Measurements from ENCODE around the gene SPATA9. TPM values are rescaled to one million over a fixed set of nuclear protein-coding genes. Genes with fewer than 3 reads are reported as not detected.

Gene SPATA9
- total RNA-seq, 2 donors from 2014 or later: 0.37 to 0.40 TPM

GRCh38 chr5:95686651-95687050 is 3.9 kb upstream of the SPATA9 start:
- Histone ChIP-seq H3K27ac (no peak overlapping the region), H3K9ac (ENCODE audit: low read depth in 2 of 2, low read length in 2 of 2) (no peak overlapping the region), H3K36me3 (no peaks in the 10 kb centered on the region), H3K9me3 (no peaks in the 10 kb centered on the region), H3K27me3 (no peaks in the 10 kb centered on the region), H3K4me3 (no peak overlapping the region), H3K4me1 (no peaks in the 10 kb centered on the region)
- TF ChIP-seq CTCF (IDR thresholded peaks at IDR 0.05): no peak
- DNase-seq: no peak
- intact Hi-C loops (cut with DNase I): no loop called here

GRCh38 chr5:95684361-95684760 is 1.6 kb upstream of the SPATA9 start:
- no peaks in the 10 kb centered on the region for H3K36me3 ChIP-seq
- H3K4me3 ChIP-seq: no peak overlapping the region
- H3K9me3 ChIP-seq: no peaks in the 10 kb centered on the region
- H3K4me1 ChIP-seq: no peaks in the 10 kb centered on the region
- H3K27ac ChIP-seq: no peak overlapping the region
- no peak overlapping the region for H3K9ac ChIP-seq (ENCODE audit: low read depth in 2 of 2, low read length in 2 of 2)
- intact Hi-C loops (cut with DNase I): no loop called here
- no peak for DNase-seq
- H3K27me3 ChIP-seq: no peaks in the 10 kb centered on the region
- TF ChIP-seq CTCF (IDR thresholded peaks at IDR 0.05): no peak

DNA sequence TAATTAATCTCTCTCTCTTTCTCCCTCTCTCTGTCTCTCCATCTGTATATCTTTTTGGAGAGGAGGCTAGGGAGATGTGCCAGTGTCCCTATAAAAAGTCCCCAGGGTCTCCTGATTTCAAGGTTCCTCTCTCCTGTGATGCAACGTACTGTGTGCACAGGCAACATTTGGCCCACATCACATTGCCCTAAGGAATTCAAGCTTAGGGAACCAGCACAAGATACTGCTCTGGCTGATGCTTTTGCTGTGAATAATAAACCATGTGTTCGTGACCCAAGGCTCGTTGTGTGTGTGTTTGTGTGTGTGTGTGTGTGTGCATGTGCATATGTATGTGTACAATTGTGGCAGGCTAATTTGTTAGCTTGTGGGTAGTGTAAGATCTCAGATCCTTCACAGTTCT is 9.7 kb downstream of the SPATA9 start:
- TF ChIP-seq CTCF (IDR thresholded peaks at IDR 0.05): no peak
- H3K27me3 ChIP-seq: no peaks in the 10 kb centered on the region
- H3K4me3 ChIP-seq: no peak overlapping the region
- DNase-seq: no peak
- no peak overlapping the region for H3K27ac ChIP-seq
- intact Hi-C loops (cut with DNase I): no loop called here
- no peaks in the 10 kb centered on the region for H3K9me3 ChIP-seq
- no peaks in the 10 kb centered on the region for H3K4me1 ChIP-seq
- H3K36me3 ChIP-seq: no peaks in the 10 kb centered on the region
- no peak overlapping the region for H3K9ac ChIP-seq (ENCODE audit: low read depth in 2 of 2, low read length in 2 of 2)

DNA sequence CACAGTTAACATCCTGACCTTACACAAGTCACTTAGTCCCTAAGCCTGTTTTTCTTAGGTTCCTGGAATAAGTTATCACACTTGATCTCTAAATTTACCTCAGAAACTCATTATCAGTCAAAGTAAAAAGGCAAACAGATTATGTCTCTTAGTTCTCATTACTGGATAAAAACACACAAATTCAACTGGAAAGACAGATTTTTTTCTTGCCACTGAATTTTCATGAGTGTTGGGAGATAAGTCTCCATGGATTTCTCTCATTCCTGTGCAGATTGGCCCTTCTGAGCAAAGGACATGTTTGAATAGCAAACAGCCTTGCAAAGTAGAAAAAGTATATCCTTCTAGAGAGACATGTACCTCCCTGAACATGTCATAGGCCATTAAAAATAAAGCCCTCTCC is 10.2 kb downstream of the SPATA9 start:
- Histone ChIP-seq H3K27ac (no peak overlapping the region), H3K9me3 (no peaks in the 10 kb centered on the region), H3K27me3 (no peaks in the 10 kb centered on the region), H3K4me1 (no peaks in the 10 kb centered on the region), H3K4me3 (no peak overlapping the region), H3K9ac (ENCODE audit: low read depth in 2 of 2, low read length in 2 of 2) (no peak overlapping the region), H3K36me3 (no peaks in the 10 kb centered on the region)
- intact Hi-C loops (cut with DNase I): no loop called here
- no peak for DNase-seq
- no peak for TF ChIP-seq CTCF (IDR thresholded peaks at IDR 0.05)

DNA sequence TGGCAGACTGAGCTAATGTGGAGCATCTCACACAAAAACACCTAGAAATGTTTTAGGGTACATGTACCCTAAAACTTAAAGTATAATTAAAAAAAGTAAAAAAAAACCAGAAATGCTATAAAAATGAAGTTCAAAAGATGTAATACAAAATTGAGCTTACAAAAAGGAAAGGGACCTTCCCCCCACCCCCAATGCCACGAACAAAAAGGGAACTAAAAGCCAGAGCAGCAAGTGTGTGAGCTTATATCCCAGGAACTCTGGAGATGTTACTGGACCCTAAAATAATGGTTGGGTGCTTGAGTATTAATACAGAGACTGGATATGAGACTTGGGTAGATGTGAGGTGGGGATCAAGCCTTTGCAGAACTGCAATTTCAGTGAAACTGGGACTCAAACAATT is 11.0 kb downstream of the SPATA9 start:
- Histone ChIP-seq H3K9me3 (no peaks in the 10 kb centered on the region), H3K27me3 (no peaks in the 10 kb centered on the region), H3K27ac (no peak overlapping the region), H3K36me3 (no peaks in the 10 kb centered on the region), H3K4me1 (no peaks in the 10 kb centered on the region), H3K4me3 (no peak overlapping the region), H3K9ac (ENCODE audit: low read depth in 2 of 2, low read length in 2 of 2) (no peak overlapping the region)
- no peak for DNase-seq
- no peak for TF ChIP-seq CTCF (IDR thresholded peaks at IDR 0.05)
- intact Hi-C loops (cut with DNase I): no loop called here

DNA sequence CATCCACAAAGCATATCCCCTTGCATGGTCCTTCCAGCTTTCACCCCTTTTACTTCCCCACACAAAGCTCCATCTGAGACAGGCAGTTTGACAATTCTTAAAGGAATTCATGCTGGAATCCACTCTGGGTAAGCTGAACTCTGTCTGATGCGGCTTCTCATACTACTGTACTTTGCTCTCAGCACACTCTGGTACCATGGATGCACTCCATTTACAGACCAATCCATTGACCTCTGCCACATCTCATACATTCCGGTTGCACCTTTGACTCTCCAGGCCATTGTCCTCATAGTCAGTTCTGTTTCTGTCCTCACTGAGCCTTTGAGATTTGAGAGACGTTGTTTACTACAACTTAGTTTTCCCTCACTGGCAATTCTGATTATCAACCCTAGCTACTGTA is 12.2 kb downstream of the SPATA9 start:
- Histone ChIP-seq H3K4me1 (no peaks in the 10 kb centered on the region), H3K36me3 (no peaks in the 10 kb centered on the region), H3K27me3 (no peaks in the 10 kb centered on the region), H3K27ac (no peak overlapping the region), H3K9ac (ENCODE audit: low read depth in 2 of 2, low read length in 2 of 2) (no peak overlapping the region), H3K4me3 (no peak overlapping the region), H3K9me3 (no peaks in the 10 kb centered on the region)
- intact Hi-C loops (cut with DNase I): no loop called here
- no peak for TF ChIP-seq CTCF (IDR thresholded peaks at IDR 0.05)
- DNase-seq: no peak
